ENCODE data around the gene CPA2.

- TF ChIP-seq CTCF (IDR thresholded peaks at IDR 0.05) (no peak), POLR2A (IDR thresholded peaks at IDR 0.05) (no peak)
Measured at GRCh38 chr7:130240240-130240639, 26.4 kb upstream of the CPA2 start.
